ENCODE data around the gene MFRP. TPM values are rescaled to one million over a fixed set of nuclear protein-coding genes. Genes with fewer than 3 reads are reported as not detected.

Gene MFRP
- total RNA-seq, 1 donor from 2014 or later = not detected

DNA sequence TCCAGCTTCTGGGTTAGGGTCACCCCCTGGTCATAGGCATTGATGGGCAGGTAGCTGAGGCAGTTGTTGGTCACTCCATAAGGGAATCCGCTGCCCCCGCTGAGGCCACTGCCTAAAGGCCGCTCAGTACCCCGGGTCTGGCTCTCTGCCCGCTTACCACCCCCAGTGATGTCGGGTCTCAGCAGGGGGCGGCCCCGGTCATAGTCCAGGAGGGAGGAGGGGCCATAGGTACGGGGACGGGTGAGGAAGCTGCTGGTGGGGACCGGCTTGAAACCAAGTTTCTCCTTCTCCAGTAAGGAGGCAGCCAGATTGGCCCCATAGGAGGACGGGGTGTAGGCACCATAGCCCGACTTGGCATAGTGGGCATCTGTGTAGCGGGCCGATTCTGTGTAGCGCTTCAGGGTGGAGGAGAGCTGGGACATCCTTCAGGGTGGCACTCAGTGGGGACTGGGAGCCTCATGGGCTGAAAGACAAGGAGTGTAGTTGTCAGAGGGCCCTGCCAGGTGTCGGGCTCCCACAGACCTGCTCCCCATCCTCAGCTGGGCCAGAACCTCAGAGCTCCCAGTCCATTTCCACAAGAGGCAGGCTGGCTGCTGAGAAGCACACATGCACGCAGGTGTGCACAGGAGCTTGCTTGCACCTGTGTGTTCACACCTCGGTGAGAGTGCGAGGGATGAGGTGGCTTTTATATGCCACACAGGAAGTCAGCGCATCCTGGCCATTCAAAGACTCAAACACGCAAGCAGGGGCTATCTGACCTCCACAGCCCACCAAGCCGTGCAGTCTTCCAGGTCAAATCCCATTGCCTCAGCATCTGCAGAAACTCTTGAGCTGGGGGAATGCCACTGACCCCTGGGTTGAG lies 26.8 kb upstream of the MFRP start:
- no peak for DNase-seq (ENCODE audit: low read depth, low spot score)

DNA sequence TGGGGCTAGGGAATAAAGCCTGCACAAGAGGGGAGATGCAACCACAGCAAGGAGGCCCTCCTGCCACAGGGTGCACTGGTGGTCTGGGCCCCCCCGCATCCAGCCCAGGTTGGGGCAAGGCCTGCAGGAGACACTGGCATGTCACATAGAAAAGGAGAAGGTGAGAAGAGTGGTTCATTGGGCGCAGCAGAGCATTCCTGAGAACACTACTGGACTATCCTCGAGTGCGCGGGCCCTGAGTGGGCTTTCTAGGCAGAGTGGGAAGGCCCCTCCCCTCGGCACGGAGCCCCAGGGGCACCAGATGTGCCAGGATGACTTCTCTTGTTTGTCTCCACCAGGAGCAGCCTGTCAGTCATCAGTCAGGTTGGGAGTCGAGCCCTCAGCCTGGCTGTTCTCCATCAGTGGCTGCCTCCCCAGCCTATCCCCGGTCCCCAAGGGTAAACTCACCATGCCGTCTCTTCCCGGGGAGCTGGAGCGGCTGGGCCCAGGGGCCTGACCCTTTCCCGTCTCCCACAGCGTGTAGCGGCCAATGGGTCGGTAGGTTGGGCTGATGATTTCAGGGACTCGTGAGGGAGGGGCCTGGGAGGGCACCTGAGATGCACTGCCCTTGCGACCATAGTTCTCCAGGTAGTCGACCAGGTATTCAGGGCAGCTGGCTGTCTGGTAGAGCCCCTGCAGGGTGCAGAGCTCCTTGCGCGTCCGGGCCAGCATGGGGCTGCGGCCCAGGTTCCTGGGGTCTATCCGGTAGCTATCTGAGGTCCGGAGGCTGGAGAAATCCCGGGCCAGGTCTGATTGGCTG lies 26.0 kb upstream of the MFRP start:
- no peak for DNase-seq (ENCODE audit: low read depth, low spot score)

DNA sequence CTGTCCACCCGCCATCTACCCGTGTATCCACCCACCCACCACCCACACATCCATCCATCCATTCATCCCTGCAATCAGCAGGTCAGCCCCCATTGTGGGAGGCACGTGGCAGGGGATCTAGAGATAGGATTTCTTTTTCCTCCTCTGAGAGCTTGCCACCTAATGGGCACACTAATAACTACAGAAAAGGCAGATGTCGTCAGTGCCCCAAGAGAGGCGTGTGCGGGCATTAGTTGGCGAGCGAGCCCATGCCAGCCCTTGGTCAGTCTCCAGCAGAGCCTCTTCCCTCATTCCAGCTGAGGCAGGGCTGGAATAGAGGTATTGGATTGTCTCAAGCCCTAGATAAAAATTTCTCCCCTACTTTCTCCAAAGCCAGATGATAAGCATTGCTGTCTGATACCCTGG lies 25.3 kb upstream of the MFRP start:
- no peak for DNase-seq (ENCODE audit: low read depth, low spot score)

DNA sequence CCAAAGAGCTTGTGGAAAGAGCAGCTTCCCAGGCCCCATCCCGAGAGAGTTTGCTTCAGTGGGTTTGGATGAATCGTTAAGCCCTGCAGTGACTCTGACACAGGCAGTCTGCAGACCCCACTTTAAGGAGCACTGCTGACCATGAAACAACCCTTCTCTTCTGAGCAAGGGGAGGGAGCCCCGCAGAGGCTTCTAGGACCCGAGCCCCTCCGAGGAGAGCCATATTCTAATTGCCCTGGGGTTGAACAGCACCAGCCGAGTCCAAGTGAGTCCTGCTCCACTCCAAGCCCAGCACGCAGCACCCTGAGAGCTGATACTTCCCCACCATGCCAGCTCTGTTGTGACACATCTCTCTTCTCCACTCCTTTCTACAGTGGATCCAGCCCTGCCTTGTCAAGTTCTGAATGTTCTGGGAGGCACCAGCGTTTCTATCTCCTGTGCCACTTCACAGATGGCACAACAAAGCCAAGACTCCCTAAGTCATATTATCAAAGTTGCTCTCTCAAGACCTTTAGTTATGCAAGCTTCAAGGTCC lies 24.6 kb upstream of the MFRP start:
- DNase-seq (ENCODE audit: low read depth, low spot score) = no peak

DNA sequence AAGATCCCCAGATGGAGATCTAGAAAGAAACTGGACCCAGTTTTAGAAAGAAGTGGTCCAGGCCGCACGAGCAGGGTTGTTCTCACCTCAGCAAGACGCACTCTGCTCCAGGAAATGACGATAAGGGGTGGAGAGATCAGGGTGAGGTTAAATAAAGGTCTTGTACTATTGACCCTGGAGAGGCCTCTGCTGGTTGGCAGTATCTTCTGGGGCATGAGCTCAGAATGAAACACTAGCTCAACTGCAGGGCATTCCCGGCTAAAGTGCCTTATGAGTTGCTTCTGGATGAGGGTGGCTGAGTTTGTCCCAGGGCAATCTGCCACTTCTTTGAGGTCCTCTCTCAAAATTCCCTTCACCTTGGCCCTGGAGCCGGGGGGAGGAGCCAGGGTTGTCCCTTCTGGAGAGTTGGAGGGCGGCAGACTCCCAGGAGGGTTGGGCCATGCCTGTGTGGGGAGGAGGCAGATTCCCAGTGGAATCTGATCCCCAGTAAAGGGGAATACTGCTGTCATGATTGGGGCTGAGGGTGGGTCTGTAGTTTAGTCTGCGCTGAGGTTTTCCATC lies 24.1 kb upstream of the MFRP start:
- no peak for DNase-seq (ENCODE audit: low read depth, low spot score)

DNA sequence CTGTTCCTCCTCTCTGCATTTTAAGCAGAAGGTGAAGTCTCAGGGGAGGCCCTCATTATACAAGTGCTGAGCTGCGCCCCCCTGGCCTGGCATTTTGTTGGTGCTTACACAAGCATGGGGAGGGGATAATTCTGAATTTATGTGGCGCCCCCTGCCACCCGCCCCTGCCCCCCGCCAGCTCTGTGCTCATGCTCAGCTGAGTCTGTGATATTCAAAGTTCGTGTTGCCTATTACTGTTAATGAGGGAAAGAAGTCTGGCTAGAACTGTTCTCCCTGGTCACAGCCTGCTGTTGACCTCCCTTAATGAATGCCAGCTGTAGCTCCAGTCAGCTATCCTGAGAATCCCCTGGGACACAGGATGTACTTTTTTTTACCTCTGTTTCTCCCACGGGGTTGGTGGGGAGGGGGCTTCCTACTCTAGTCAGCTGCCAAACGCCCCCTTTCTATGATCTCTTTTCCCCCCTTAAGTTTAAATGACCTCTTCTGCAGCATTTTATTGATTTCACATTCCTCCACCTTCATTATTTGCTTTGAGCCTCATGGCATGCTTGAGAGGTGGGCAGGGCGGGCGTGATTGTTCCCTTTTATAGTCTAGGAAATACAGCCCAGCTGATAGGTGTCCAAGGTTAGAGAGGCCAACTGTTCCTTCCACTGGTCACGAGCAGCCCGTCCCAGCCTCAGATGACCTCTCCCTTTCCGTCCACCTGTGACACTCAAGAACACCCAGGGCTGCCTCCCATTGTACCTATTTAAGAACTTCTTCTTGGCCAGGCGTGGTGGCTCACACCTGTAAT lies 22.8 kb upstream of the MFRP start:
- no peak for DNase-seq (ENCODE audit: low read depth, low spot score)

DNA sequence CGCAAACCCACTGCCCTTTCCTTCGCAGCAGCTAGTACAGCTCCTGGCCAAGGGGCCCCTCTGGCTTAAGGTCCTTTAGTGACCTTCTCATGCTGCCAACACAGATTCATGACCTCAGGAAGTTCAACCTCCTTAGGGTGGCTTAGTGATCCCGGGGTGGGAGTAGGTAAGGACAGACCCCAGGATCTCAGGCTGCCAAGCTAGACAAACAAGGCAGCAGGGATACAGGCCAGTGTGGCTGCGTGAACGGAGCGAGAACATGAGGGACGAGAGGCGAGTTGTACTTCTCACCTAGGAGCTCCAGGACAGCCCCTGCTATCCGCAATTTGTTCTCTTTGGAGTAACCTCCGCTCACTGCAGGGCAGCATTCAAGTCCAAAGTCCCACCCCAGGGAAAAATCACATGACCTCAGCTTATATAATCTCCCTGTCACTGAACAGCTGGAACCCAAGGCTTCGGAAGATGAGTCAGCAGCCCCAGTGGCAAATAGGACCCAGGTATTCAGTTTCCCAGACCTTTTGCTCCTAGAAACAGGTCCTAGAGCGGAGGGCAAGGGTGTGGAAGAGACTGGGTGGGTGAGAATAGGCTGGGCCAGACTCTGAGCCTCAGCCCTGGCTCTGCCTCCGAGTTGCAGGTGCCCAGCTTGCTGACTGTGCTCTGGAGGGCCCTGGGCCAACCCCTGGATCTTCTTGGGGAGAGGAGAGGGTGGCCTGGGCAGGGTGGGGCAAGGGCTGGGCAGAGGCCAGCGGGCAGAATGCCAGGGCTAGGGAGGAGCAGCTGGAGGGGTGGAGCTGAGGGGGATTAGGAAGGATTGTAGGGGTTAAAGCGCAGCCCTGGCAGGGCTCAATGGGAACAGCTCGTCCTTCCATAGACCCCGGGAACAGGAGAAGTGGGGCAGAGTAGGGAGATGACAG lies 21.9 kb upstream of the MFRP start:
- DNase-seq (ENCODE audit: low read depth, low spot score) = no peak

DNA sequence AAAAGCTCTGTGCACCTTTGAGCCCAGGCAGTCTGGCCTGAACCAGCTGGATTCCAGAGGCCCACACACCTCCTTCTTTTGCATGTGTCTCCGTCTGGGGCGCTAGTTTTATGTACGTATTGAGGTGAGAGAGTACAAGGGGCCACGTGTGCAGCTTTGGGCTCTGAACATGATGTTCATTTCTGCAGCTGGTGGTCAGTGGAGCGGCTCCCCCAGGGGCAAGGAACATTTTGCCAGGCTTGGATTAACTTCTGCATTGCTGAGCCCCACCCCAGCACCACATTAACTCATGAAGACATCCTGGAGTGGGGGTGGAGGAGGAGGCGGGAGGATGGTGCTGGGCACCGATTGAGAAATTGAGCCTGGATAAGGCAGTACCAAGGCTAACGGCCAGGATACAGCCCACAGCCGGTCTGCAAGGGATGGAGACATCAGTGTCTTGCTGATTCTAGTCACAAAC lies 21.2 kb upstream of the MFRP start:
- DNase-seq (ENCODE audit: low read depth, low spot score) = no peak

DNA sequence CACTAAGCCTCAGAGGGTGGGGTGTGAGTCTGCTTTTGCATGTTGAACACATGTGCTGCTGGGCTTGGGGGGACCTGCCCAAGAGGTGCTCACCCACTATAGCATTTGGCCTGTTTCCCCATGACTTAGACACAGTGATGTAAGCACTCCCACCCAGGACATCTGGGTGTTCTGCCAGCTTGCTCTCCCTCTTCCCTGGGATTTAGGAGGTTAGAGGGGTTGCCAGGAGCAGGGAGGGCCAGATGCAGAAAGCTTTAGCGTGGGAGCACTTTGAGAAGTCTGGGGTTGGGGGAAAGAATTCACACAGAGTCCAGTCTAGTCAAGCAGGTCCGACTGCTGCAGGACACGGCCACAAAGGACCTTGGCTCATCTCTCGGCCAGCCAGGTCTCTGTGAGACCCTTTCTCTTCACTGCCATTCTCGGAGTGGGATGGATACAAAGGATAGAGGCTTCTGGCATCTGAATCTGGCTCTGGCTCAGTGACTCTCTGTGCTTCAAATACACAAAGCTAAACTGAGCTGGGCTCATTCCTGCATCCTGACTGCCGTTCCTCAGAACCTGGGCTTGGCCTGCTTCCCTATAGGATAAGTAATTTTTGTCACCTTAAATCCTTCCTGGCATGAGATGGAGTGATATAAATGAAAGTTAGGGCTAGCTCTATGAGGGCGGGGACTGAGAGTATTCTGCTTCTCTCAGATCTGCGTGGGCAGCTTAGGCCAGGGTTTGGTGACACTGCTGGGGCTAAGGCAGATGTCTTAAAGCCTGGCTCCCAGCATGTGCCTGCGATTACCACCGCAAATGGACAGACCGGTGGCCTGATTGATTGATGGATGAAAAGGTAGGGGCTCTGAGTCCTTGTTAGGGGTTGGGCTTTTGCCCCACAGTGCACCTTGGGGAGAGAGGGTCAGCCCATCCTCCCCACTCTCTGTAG lies 20.4 kb upstream of the MFRP start:
- DNase-seq (ENCODE audit: low read depth, low spot score) = no peak

DNA sequence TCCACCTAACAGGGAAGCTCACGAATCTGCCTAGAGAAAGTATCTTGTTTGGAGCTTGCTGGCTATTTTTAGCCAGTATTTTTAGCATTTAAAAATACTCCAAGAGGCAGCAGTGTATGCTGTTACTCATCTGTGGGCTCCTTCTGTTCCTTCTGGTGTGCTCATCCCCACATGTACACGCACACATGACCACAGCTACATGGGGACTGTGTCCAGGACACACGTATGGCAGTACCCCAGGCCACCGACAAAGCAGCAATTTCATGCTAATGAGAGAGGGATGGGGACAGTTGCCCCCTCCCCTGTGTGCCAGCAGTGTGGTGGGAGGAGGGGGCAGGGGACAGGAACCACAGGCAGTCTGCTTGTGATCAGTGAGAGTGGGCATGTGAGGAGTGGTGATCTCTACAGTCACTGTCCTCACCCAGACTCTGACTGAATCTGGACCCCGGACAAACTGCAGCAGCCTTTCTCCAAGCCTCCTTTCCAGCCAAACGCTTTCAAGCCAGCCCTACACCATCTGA lies 18.6 kb upstream of the MFRP start:
- DNase-seq (ENCODE audit: low read depth, low spot score) = no peak

DNA sequence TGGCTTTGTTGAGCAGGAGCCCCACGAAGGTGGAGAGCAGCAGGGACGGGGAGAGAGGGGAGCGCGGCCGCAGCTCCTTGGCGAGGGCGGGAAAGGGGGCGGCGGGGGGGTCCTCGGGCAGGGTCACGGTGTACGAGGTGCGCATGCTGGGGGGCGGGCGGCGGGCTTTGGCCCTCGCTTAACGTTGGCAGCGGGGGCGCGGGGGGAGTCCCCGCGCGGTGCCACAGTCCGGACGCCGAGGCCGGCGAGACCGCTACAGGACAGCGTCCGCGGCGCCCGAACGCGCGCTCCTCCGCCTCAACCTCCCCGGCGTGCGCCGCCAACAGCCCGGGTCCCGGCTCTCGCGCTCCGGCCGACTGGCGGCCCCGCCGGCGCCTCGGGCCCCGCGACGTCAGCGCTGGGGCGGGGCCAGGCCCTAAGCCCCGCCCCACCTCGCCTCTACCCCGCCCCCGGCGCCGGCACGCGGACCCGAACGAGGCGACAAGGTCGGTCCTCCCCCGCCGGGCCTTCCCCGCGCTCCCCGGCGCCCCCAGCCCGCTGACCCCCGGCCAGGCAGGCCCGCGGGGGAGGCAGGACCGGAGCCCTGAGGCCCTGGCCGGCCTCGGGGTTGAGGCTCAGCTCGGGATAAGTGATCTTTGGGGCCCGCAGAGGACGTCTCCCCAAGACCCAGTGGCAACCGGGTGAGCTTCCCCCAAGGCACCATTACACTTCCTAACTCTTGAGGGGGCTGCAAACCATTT lies 17.5 kb upstream of the MFRP start:
- no peak for DNase-seq (ENCODE audit: low read depth, low spot score)

DNA sequence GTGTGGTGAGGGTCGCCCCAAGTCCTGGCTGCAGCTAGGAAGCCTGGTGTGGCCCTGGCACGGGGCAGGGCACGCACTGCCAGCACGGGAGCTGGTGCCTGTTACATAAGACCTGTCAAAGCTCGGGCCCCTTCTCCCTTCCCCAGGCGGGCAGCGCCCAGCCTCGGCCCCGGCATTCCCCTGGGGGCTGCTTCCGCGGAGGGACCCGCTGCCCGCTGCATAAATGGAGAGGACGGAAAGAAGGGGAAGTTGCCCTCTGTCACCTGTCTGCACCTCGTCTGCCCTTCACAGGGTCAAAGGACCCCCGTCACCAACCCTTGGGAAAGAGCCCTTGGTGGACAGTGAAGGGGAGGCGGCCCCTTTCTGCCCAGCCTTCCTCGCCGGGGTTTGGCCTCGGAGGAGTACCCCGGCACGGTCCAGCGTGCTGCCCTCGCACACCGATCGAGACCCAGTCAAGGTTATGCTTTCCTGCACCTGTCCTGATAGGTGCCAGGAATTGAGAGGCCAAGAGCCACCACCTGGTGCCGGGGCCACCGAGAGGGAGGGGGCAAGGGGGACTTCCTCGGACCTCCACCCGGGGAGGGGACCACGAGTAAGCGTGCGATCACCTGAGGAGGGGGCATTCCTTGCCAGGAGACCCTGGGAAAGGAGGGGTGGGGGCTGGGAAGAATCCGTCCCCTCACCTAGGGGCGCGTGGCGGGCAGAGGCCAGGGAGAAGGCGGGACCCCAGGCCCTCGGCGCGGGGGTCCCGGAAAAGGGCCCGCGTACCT lies 16.8 kb upstream of the MFRP start:
- no peak for DNase-seq (ENCODE audit: low read depth, low spot score)

DNA sequence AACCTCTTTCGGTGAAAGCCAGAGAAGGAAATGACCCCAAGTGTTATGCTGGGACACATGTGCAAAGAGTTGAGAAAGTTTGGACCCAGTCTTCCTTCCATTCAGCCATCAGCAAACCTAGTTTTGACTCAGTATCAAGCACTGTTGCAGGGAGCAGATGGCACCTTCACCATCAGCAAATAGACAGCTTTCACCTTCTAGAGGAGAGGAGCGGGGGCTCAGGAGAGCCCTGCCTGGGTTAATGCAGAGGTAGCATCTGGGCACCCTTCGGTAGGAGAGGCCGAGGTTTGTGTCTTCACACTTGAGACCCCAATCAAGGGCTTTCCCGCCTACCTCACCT lies 16.2 kb upstream of the MFRP start:
- DNase-seq (ENCODE audit: low read depth, low spot score) = no peak

DNA sequence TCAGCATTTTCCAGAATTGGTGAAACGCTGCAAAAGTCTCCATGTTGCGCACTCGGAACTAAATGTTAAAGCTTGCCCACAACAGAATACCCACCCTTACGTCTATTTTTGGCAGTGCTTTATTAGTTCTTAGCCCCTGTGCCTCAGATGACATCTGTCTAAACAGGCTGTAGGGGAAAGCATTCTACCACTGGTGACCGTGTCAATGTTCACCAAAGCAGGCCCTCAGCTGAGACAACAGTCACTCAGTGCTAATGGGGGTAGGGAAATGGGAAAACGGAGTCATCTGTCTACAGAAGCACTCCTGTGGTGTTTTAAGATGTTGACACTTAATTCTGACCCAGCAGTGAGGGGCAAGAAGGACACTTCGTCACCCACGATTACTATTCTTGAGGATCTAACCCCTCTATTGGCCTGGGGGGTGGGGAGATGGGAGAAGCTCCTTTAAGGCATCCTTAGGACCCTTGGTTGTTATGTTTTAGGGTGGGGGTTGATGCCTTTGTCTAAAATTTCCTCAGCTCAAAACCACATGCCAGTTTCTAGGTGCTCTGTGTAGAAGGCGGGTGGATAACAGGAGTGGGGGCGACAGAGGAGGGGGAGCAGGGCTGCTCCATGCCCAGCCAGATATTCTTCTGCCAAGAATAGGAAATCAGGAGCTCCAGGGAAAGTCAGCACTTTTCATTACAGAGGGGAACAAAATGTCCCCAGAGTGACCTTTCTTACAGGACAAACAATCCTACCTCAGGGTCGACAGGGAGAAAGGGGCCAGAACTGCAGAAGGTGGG lies 15.6 kb upstream of the MFRP start:
- no peak for DNase-seq (ENCODE audit: low read depth, low spot score)

DNA sequence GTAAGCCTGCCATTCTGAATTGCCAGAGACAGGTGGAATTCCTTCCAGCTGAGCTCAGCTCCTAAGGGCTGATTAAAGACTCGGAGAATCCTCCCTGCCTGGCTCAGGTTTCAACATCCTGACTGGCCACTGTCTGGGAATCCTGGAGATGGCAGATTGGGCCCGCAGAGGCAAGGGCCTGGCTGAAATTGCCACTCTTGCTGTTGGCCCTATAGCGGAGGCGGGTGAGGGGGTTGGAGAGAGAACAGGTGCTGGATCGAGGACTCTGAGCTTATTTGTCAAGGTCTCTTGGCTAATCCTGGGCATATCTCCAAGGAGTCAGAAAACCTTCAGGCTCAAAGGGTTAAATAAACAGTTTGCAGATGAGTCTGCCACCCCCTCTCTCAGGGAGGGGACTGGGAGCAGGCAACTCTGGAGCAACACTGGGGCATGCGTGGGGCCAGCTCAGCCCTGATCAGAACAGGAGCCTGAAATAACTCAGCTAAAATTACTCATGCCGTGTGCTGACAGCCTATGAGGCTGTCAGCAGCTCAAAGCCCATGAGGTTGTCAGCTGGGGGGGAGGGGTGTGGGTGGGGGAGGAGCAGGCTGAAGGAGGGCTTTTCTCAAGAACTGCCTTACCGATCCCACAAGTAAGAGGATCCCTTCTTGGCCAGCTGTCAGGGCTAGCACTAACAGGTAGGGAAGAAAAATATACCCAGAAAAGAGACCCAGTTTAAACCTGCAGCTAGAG lies 14.7 kb upstream of the MFRP start:
- DNase-seq (ENCODE audit: low read depth, low spot score) = no peak
